H9 (cell line): ENCODE data around the gene TIPARP. TPM values are rescaled to one million over a fixed set of nuclear protein-coding genes. Genes with fewer than 3 reads are reported as not detected.
"Not testable (repeated sequence)": the region's sequence is repeated elsewhere in the genome, so short reads cannot be mapped to it uniquely, and the experiment has no call there.

ENCODE experiments used
- DNase-seq: peaks from one replicate; pipeline ENCODE4 v3.0.0-alpha.2; 2017
- H2AFZ ChIP-seq: one replicate; pipeline ENCODE4 v1.6.1; 2013; ENCODE audit warnings: mild to moderate bottlenecking, low read length, control low read depth, moderate library complexity
- H2AK5ac ChIP-seq: 2 replicates; pipeline ENCODE4 v1.6.1; 2013; ENCODE audit warnings: low read length, control low read depth, mixed read lengths; ENCODE audit not compliant: insufficient read length
- H2BK120ac ChIP-seq: one replicate; pipeline ENCODE4 v1.6.1; 2013; ENCODE audit warnings: low read depth, mild to moderate bottlenecking, low read length, control low read depth, inconsistent platforms; ENCODE audit not compliant: poor library complexity, severe bottlenecking
- H2BK12ac ChIP-seq: 2 replicates; pipeline ENCODE4 v1.6.1; 2013; ENCODE audit warnings: low read length, control low read depth, mixed read lengths, low read depth; ENCODE audit not compliant: insufficient read length
- H2BK15ac ChIP-seq: 2 replicates; pipeline ENCODE4 v1.6.1; 2013; ENCODE audit warnings: low read depth, low read length, control low read depth
- H2BK20ac ChIP-seq: one replicate; pipeline ENCODE4 v1.6.1; 2013; ENCODE audit warnings: low read depth, mild to moderate bottlenecking, low read length, control low read depth, inconsistent platforms; ENCODE audit not compliant: poor library complexity, severe bottlenecking
- H2BK5ac ChIP-seq: 2 replicates; pipeline ENCODE4 v1.6.1; 2013; ENCODE audit warnings: low read length, control low read depth, mixed read lengths; ENCODE audit not compliant: insufficient read length
- H3K14ac ChIP-seq: 2 replicates; pipeline ENCODE4 v1.6.1; 2013; ENCODE audit warnings: low read length, control low read depth; ENCODE audit not compliant: insufficient read depth
- H3K18ac ChIP-seq: 2 replicates; pipeline ENCODE4 v1.6.1; 2013; ENCODE audit warnings: low read depth, mild to moderate bottlenecking, mixed read lengths, low read length, control low read depth; ENCODE audit not compliant: insufficient read length
- H3K23ac ChIP-seq: 2 replicates; pipeline ENCODE4 v1.6.1; 2013; ENCODE audit warnings: low read length, control low read depth, mixed read lengths, low read depth; ENCODE audit not compliant: insufficient read length
- H3K23me2 ChIP-seq: 2 replicates; pipeline ENCODE4 v1.6.1; 2013; ENCODE audit warnings: low read depth, mild to moderate bottlenecking, mixed read lengths, low read length, control low read depth; ENCODE audit not compliant: insufficient read length, poor library complexity, severe bottlenecking
- H3K27ac ChIP-seq: 2 replicates; pipeline ENCODE4 v1.5.1; 2013; ENCODE audit warnings: low read length, control low read depth, mixed read lengths, low read depth; ENCODE audit not compliant: insufficient read length
- H3K27me3 ChIP-seq: 2 replicates; pipeline ENCODE4 v1.6.1; 2013; ENCODE audit warnings: low read length, control low read depth, inconsistent platforms; ENCODE audit not compliant: insufficient read depth
- H3K4ac ChIP-seq: 2 replicates; pipeline ENCODE4 v1.6.1; 2013; ENCODE audit warnings: low read depth, mild to moderate bottlenecking, control low read depth, inconsistent platforms, low read length, moderate library complexity
- H3K4me1 ChIP-seq: 2 replicates; pipeline ENCODE4 v1.6.1; 2013; ENCODE audit warnings: low read length, control low read depth, inconsistent platforms; ENCODE audit not compliant: insufficient read depth
- H3K4me2 ChIP-seq: 2 replicates; pipeline ENCODE4 v1.6.1; 2013; ENCODE audit warnings: low read length, control low read depth, mixed read lengths; ENCODE audit not compliant: insufficient read length, insufficient read depth
- H3K56ac ChIP-seq: 2 replicates; pipeline ENCODE4 v1.6.1; 2013; ENCODE audit warnings: low read depth, mild to moderate bottlenecking, mixed read lengths, low read length, control low read depth; ENCODE audit not compliant: insufficient read length
- H3K79me1 ChIP-seq: 2 replicates; pipeline ENCODE4 v1.6.1; 2013; ENCODE audit warnings: low read depth, mild to moderate bottlenecking, moderate library complexity, low read length, control low read depth, inconsistent platforms; ENCODE audit not compliant: insufficient read depth, poor library complexity, severe bottlenecking
- H3K79me2 ChIP-seq: 2 replicates; pipeline ENCODE4 v1.6.1; 2013; ENCODE audit warnings: low read length, control low read depth, inconsistent platforms; ENCODE audit not compliant: insufficient read depth
- H3K9ac ChIP-seq: 2 replicates; pipeline ENCODE4 v1.6.1; 2013; ENCODE audit warnings: low read length, control low read depth, mixed read lengths; ENCODE audit not compliant: insufficient read length; ENCODE audit errors: extremely low read depth
- H3K9me3 ChIP-seq: one replicate; pipeline ENCODE4 v1.6.1; 2013; ENCODE audit warnings: low read depth, low read length, inconsistent platforms; ENCODE audit not compliant: control insufficient read depth
- H3T11ph ChIP-seq: one replicate; pipeline ENCODE4 v1.6.1; 2013; ENCODE audit warnings: mild to moderate bottlenecking, low read length, control low read depth, inconsistent platforms
- H4K20me1 ChIP-seq: one replicate; pipeline ENCODE4 v1.6.1; 2013; ENCODE audit not compliant: control insufficient read depth, insufficient read length, insufficient read depth
- H4K5ac ChIP-seq: 2 replicates; pipeline ENCODE4 v1.6.1; 2013; ENCODE audit warnings: low read depth, mild to moderate bottlenecking, mixed read lengths, low read length, control low read depth; ENCODE audit not compliant: insufficient read length
- H4K8ac ChIP-seq: replicated peaks from 2 replicates; pipeline ENCODE4 v1.6.1; 2013; ENCODE audit warnings: low read length, control low read depth, mixed read lengths, low read depth; ENCODE audit not compliant: insufficient read length
- H4K91ac ChIP-seq: 2 replicates; pipeline ENCODE4 v1.6.1; 2013; ENCODE audit warnings: low read depth, mild to moderate bottlenecking, moderate library complexity, mixed read lengths, low read length, control low read depth; ENCODE audit not compliant: insufficient read length
- H3K27ac Mint-ChIP-seq, 3 experiments: 2 replicates in 2 of 3; 3 replicates in 1 of 3; pipeline ENCODE4 v1.8.0; 2020 to 2021; ENCODE audit warnings: mixed read lengths in 3 of 3, mild to moderate bottlenecking in 1 of 3, moderate library complexity in 1 of 3
- H3K27me3 Mint-ChIP-seq: 2 replicates; pipeline ENCODE4 v1.8.0; 2021; ENCODE audit warnings: low read depth, mild to moderate bottlenecking, moderate library complexity, mixed read lengths
- H3K36me3 Mint-ChIP-seq, 3 experiments: 2 replicates in 2 of 3; 3 replicates in 1 of 3; pipeline ENCODE4 v1.8.0; 2020 to 2021; ENCODE audit warnings: low read depth in 3 of 3, mixed read lengths in 3 of 3; ENCODE audit not compliant: insufficient read depth in 1 of 3
- H3K4me1 Mint-ChIP-seq, 2 experiments: 2 replicates each; pipeline ENCODE4 v1.8.0; 2020; ENCODE audit warnings: mixed read lengths in 2 of 2
- H3K4me3 Mint-ChIP-seq, 2 experiments: 2 replicates in 1 of 2; 3 replicates in 1 of 2; pipeline ENCODE4 v1.8.0; 2020 to 2021; ENCODE audit warnings: mild to moderate bottlenecking in 2 of 2, mixed read lengths in 2 of 2, moderate library complexity in 1 of 2
- H3K9me3 Mint-ChIP-seq, 2 experiments: 2 replicates in 1 of 2; 3 replicates in 1 of 2; pipeline ENCODE4 v1.8.0; 2020; ENCODE audit warnings: mild to moderate bottlenecking in 2 of 2, mixed read lengths in 2 of 2, moderate library complexity in 1 of 2
- WGBS: extraction: QIAGEN DNeasy Blood & Tissue Kit; methylation state at CpG from one replicate; pipeline ENCODE4 v1.1.7; 2013; ENCODE audit warnings: missing lambda C conversion rate, low lambda C conversion rate, mixed read lengths; ENCODE audit not compliant: insufficient read length; ENCODE audit errors: extremely low coverage; 5-methylcytosine and 5-hydroxymethylcytosine counted together
- total RNA-seq: library from RNA; stranded (reverse); gene quantifications from 2 replicates; pipeline ENCODE4 v1.2.1, GENCODE V29; 2021
- TF ChIP-seq, protein P1 (sequence below): fragments of 200-600 bp; sonication (generic); conservative IDR thresholded peaks from 3 replicates; pipeline ENCODE4 v1.8.0; 2021; ENCODE audit warnings: antibody characterized with exemption, mild to moderate bottlenecking

Gene TIPARP
- total RNA-seq, 1 experiment from 2014 or later, result 5.9 TPM

DNA sequence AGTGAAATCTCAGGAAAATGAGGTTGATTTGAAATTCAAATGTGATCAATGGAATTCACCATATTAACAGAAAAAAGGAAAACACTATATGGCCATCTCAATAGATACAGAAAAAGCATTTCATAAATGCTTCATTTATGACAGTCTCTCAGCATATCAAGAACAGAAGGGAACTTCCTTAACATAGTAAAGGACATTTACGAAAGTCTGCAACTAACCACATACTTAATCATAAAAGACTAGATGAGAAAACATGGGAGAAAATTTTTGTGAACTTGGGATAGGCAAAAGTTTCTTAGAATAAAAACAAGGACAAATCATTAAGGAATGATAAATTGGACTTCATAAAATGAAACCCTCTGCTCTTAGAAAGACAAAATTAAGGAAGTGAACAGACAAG, 24.7 kb upstream of the TIPARP start:
- Histone ChIP-seq H2BK15ac (no peak overlapping the region), H3K18ac (no peak overlapping the region), H3K4me2 (no peak overlapping the region), H2BK5ac (no peak overlapping the region), H4K91ac (no peak overlapping the region), H3K56ac (no peak overlapping the region), H3K27me3 (no peaks in the 10 kb centered on the region), H3K23me2 (no peaks in the 10 kb centered on the region), H2AK5ac (no peak overlapping the region), H3K9me3 (no peaks in the 10 kb centered on the region), H3K9ac (no peak overlapping the region), H3K79me1 (no peaks in the 10 kb centered on the region), H4K20me1 (no peaks in the 10 kb centered on the region), H3K14ac (no peak overlapping the region), H2BK120ac (no peak overlapping the region), H2BK20ac (no peak overlapping the region), H4K8ac (no peak overlapping the region), H4K5ac (no peak overlapping the region), H3T11ph (no peak overlapping the region), H3K27ac (no peak overlapping the region), H3K4ac (no peak overlapping the region), H2BK12ac (no peak overlapping the region), H3K4me1 (no peaks in the 10 kb centered on the region), H3K23ac (no peak overlapping the region), H2AFZ (no peak overlapping the region), H3K79me2 (no peaks in the 10 kb centered on the region)
- Mint-ChIP-seq H3K4me3 (no peak overlapping the region), H3K27me3 (no peaks in the 10 kb centered on the region), H3K9me3 (no peaks in the 10 kb centered on the region; a peak in 1 of 5 replicates), H3K4me1 (no peaks in the 10 kb centered on the region), H3K27ac (no peak overlapping the region), H3K36me3 (peaks cover 0 to 4% (median 0%) of the 10 kb centered on the region in 3 experiments; a peak in 2 of 7 replicates)
- no peak for DNase-seq
- TF ChIP-seq, protein P1, sequence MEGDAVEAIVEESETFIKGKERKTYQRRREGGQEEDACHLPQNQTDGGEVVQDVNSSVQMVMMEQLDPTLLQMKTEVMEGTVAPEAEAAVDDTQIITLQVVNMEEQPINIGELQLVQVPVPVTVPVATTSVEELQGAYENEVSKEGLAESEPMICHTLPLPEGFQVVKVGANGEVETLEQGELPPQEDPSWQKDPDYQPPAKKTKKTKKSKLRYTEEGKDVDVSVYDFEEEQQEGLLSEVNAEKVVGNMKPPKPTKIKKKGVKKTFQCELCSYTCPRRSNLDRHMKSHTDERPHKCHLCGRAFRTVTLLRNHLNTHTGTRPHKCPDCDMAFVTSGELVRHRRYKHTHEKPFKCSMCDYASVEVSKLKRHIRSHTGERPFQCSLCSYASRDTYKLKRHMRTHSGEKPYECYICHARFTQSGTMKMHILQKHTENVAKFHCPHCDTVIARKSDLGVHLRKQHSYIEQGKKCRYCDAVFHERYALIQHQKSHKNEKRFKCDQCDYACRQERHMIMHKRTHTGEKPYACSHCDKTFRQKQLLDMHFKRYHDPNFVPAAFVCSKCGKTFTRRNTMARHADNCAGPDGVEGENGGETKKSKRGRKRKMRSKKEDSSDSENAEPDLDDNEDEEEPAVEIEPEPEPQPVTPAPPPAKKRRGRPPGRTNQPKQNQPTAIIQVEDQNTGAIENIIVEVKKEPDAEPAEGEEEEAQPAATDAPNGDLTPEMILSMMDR, result no peak
- no CpG with 5 or more reads among the region's 1 CpG for whole genome bisulfite sequencing

- not testable (repeated sequence) for H4K5ac ChIP-seq, H4K8ac ChIP-seq, H3K79me1 ChIP-seq, H3K79me2 ChIP-seq, H3K9me3 Mint-ChIP-seq, H3K18ac ChIP-seq, H3K27ac Mint-ChIP-seq, H3K23me2 ChIP-seq, H3K4me2 ChIP-seq, H3K4ac ChIP-seq, H3K27ac ChIP-seq, H3K27me3 Mint-ChIP-seq, H4K91ac ChIP-seq, H2BK15ac ChIP-seq, DNase-seq, H2BK120ac ChIP-seq, H2BK20ac ChIP-seq, H3K27me3 ChIP-seq, H3K56ac ChIP-seq, H3K4me1 Mint-ChIP-seq, H3K9ac ChIP-seq, H3K4me3 Mint-ChIP-seq, H2AK5ac ChIP-seq, H2BK12ac ChIP-seq, H3K36me3 Mint-ChIP-seq, H3K14ac ChIP-seq, H3K9me3 ChIP-seq, H3T11ph ChIP-seq, H2AFZ ChIP-seq, H3K23ac ChIP-seq, H4K20me1 ChIP-seq, H2BK5ac ChIP-seq, H3K4me1 ChIP-seq
- WGBS, result no CpG with 5 or more reads among the region's 2 CpGs
Measured at GRCh38 chr3:156652661-156653060, 21.7 kb upstream of the TIPARP start.
